WTC11 (cell line): ENCODE data around the gene BABAM2. TPM values are rescaled to one million over a fixed set of nuclear protein-coding genes. Genes with fewer than 3 reads are reported as not detected.

Source experiments
- ATAC-seq: fragments of 200-7000 bp; cut with Tn5 transposase; 2 replicates; pipeline ENCODE4 v1.10.0; 2021; ENCODE audit warnings: mild to moderate bottlenecking, moderate library complexity
- CTCF ChIA-PET: fragments of 300-600 bp; sonication (Branson Sonifier 250); formaldehyde crosslinking; loops from one replicate; lab custom pipeline; 2021; ENCODE audit warnings: antibody characterized with exemption; lab: Charles Lee
- POLR2A ChIA-PET: fragments of 350-600 bp; sonication (Branson Sonifier 250); formaldehyde crosslinking; loops from one replicate; lab custom pipeline; 2021; ENCODE audit warnings: antibody characterized with exemption; lab: Charles Lee
- DNase-seq: peaks from one replicate; pipeline ENCODE4 v3.0.0; 2021; ENCODE audit warnings: low spot score
- H3K27ac Mint-ChIP-seq: 2 replicates; pipeline ENCODE4 v1.8.0; 2021; ENCODE audit warnings: mixed read lengths
- H3K27me3 Mint-ChIP-seq: 2 replicates; pipeline ENCODE4 v1.8.0; 2021; ENCODE audit warnings: low read depth, mild to moderate bottlenecking, moderate library complexity, mixed read lengths
- H3K36me3 Mint-ChIP-seq: 2 replicates; pipeline ENCODE4 v1.8.0; 2021; ENCODE audit warnings: mixed read lengths
- H3K4me1 Mint-ChIP-seq: 2 replicates; pipeline ENCODE4 v1.8.0; 2022; ENCODE audit warnings: mixed read lengths
- H3K4me3 Mint-ChIP-seq: 2 replicates; pipeline ENCODE4 v1.8.0; 2021; ENCODE audit warnings: mild to moderate bottlenecking, moderate library complexity, mixed read lengths
- H3K9me3 Mint-ChIP-seq: 2 replicates; pipeline ENCODE4 v1.8.0; 2021; ENCODE audit warnings: mixed read lengths
- CBFB ChIP-seq: sonication (generic); formaldehyde crosslinking; IDR thresholded peaks from 2 replicates; pipeline ENCODE4 v1.8.1; 2022; ENCODE audit warnings: mild to moderate bottlenecking, low read depth, missing genetic modification reagents
- CREM ChIP-seq: sonication (generic); formaldehyde crosslinking; IDR thresholded peaks from 2 replicates; pipeline ENCODE4 v1.8.1; 2022; ENCODE audit warnings: mild to moderate bottlenecking, missing genetic modification reagents, moderate library complexity
- CTCF ChIP-seq: fragments of 200-600 bp; IDR thresholded peaks from 2 replicates; pipeline ENCODE4 v1.8.0; 2022; ENCODE audit warnings: antibody characterized with exemption
- EMX1 ChIP-seq: fragments of 250-450 bp; sonication (Bioruptor Pico); IDR thresholded peaks from 2 replicates; pipeline ENCODE4 v1.8.0; 2021; ENCODE audit warnings: mild to moderate bottlenecking
- ESRRA ChIP-seq: sonication (generic); formaldehyde crosslinking; IDR thresholded peaks from 2 replicates; pipeline ENCODE4 v1.8.1; 2022; ENCODE audit warnings: mild to moderate bottlenecking, missing genetic modification reagents, borderline replicate concordance
- FOXP1 ChIP-seq: sonication (generic); formaldehyde crosslinking; IDR thresholded peaks from 2 replicates; pipeline ENCODE4 v1.8.0; 2022; ENCODE audit warnings: missing genetic modification reagents, mild to moderate bottlenecking, moderate library complexity, borderline replicate concordance
- HMGXB4 ChIP-seq: sonication (generic); formaldehyde crosslinking; IDR thresholded peaks from 2 replicates; pipeline ENCODE4 v1.8.1; 2023; ENCODE audit warnings: mild to moderate bottlenecking, moderate library complexity, missing genetic modification reagents
- IRF2 ChIP-seq: sonication (generic); formaldehyde crosslinking; IDR thresholded peaks from 2 replicates; pipeline ENCODE4 v1.8.0; 2022; ENCODE audit warnings: low read depth, missing genetic modification reagents, borderline replicate concordance
- STAT6 ChIP-seq: sonication (generic); formaldehyde crosslinking; conservative IDR thresholded peaks from 2 replicates; pipeline ENCODE4 v1.8.1; 2023; ENCODE audit warnings: mild to moderate bottlenecking, low read depth, missing genetic modification reagents, moderate library complexity
- USF2 ChIP-seq: sonication (generic); formaldehyde crosslinking; IDR thresholded peaks from 2 replicates; pipeline ENCODE4 v1.8.1; 2023; ENCODE audit warnings: mild to moderate bottlenecking, missing genetic modification reagents, moderate library complexity
- ZNF121 ChIP-seq: sonication (generic); formaldehyde crosslinking; IDR thresholded peaks from 2 replicates; pipeline ENCODE4 v1.8.0; 2023; ENCODE audit warnings: missing genetic modification reagents
- ZNF219 ChIP-seq: sonication (generic); formaldehyde crosslinking; IDR thresholded peaks from 2 replicates; pipeline ENCODE4 v1.8.0; 2023; ENCODE audit warnings: missing genetic modification reagents, mild to moderate bottlenecking, borderline replicate concordance
- ZNF416 ChIP-seq: fragments of 250-450 bp; sonication (Bioruptor Pico); IDR thresholded peaks from 2 replicates; pipeline ENCODE4 v1.9.0; 2021; ENCODE audit warnings: mild to moderate bottlenecking, inconsistent platforms
- ZNF423 ChIP-seq: fragments of 250-450 bp; sonication (Bioruptor Pico); IDR thresholded peaks from 2 replicates; pipeline ENCODE4 v2.1.2; 2022; ENCODE audit warnings: mild to moderate bottlenecking, moderate library complexity
- ZNF425 ChIP-seq: fragments of 250-450 bp; sonication (Bioruptor Pico); conservative IDR thresholded peaks from 2 replicates; pipeline ENCODE4 v1.9.0; 2021; ENCODE audit warnings: mild to moderate bottlenecking
- total RNA-seq: library from RNA; stranded (reverse); gene quantifications from 3 replicates; pipeline ENCODE4 v1.2.3, GENCODE V29; 2021
- TF ChIP-seq, protein P1 (sequence below): fragments of 250-450 bp; sonication (Bioruptor Pico); IDR thresholded peaks from 2 replicates; pipeline ENCODE4 v1.9.0; 2021; ENCODE audit warnings: moderate library complexity, mild to moderate bottlenecking, inconsistent platforms, borderline replicate concordance
- TF ChIP-seq, protein P2 (sequence below): sonication (generic); formaldehyde crosslinking; IDR thresholded peaks from 2 replicates; pipeline ENCODE4 v1.8.1; 2023; ENCODE audit warnings: mild to moderate bottlenecking, missing genetic modification reagents

BABAM2 gene
- total RNA-seq, 1 experiment from 2014 or later: 16.5 TPM

DNA sequence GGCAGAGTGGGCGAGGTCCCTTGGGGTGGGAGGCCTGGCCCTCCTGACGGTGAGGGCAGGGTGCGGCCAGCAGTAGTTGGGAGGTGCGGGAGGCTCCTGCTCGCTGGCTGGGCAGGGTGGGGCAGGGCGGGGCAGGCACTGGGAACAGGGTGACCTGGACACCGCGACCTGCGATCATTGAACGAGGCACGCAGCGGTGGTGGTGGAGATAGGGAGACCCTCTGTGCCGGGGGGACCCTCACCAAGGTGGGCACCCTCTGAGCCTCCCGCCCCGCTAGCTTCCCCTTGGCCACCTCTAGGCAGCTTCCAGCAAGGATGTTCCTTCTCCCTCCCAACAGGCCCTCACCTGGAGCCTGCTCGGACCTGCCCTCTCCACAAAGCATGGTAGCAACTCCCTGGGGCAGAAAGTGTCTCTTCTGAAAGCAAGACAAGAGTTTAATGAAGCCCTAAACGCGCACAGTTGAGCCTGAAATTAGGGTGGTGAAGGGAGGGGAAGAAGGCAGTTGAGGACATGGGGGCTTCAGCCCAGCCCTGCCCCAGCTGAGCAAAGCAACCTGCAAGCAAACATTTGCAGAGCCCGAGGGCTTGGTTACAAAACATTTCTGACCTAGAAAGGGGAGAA is 486.8 kb downstream of the BABAM2 start (continued):
- no peak for TF ChIP-seq CTCF
- no peak for TF ChIP-seq ZNF423
- TF ChIP-seq ZNF219 (CRISPR knock-in tag): no peak
- TF ChIP-seq HMGXB4: no peak
- TF ChIP-seq, protein P1, sequence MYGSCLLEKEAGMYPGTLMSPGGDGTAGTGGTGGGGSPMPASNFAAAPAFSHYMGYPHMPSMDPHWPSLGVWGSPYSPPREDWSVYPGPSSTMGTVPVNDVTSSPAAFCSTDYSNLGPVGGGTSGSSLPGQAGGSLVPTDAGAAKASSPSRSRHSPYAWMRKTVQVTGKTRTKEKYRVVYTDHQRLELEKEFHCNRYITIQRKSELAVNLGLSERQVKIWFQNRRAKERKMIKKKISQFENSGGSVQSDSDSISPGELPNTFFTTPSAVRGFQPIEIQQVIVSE: no peak
- TF ChIP-seq ZNF425 (CRISPR knock-in tag): no peak
- TF ChIP-seq ZNF416 (CRISPR knock-in tag): no peak
- no peak for TF ChIP-seq FOXP1 (CRISPR knock-in tag)
- TF ChIP-seq CBFB: no peak
- TF ChIP-seq STAT6: no peak
- no peak for TF ChIP-seq EMX1 (CRISPR knock-in tag)
- no peak for TF ChIP-seq USF2
- TF ChIP-seq, protein P2, sequence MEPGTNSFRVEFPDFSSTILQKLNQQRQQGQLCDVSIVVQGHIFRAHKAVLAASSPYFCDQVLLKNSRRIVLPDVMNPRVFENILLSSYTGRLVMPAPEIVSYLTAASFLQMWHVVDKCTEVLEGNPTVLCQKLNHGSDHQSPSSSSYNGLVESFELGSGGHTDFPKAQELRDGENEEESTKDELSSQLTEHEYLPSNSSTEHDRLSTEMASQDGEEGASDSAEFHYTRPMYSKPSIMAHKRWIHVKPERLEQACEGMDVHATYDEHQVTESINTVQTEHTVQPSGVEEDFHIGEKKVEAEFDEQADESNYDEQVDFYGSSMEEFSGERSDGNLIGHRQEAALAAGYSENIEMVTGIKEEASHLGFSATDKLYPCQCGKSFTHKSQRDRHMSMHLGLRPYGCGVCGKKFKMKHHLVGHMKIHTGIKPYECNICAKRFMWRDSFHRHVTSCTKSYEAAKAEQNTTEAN (CRISPR knock-in tag): no peak

DNA sequence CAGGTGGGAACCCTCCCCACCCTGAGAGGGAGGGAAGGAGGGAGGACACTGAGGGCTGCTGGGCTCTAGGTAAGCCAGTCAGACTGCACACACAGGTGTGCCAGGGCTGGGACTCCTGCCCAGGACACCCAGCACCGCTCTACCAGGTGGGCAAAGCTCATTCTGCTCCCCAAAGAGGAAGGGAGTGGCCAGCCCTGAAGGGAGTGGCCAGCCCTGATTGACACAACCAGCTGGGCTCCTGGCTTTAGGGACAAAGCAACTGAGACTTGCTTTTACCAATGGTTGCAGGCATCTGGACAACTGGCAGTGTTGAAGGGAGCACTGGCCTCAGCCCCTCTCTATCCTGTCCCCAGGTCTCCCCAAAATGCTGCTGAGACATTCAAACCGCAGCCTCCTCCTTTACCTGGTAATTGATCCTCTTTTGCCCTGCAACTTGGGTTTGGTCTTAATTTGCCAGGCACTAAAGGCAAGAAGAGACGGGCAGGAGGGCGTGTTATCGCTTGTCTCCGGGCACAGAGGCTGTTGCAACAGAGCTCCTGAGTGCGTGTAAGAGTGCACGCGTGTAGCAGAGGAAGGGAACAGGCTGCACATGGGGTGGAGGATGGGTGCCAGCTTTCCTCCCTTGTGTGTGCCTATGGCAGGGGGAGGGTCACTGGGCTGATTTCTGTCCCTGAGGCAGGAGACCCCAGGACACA is 487.6 kb downstream of the BABAM2 start:
- peak; percentile 68 for ATAC-seq
- Mint-ChIP-seq H3K4me3 (no peak overlapping the region), H3K27ac (no peak overlapping the region), H3K36me3 (no peaks in the 10 kb centered on the region), H3K9me3 (no peaks in the 10 kb centered on the region), H3K27me3 (peaks cover 44% of the 10 kb centered on the region), H3K4me1 (peaks cover 5% of the 10 kb centered on the region)
- DNase-seq: no peak
- CTCF ChIA-PET: no interaction called here
- POLR2A ChIA-PET: interaction anchor here (0.6 kb wide), 1 partner anchor 635 kb away, joined by 4 read pairs; no protein-coding TSS in a partner anchor
- TF ChIP-seq CREM (no peak), FOXP1 (CRISPR knock-in tag) (no peak), IRF2 (CRISPR knock-in tag) (no peak), CBFB (no peak), ZNF219 (CRISPR knock-in tag) (no peak), ZNF425 (CRISPR knock-in tag) (no peak), ZNF121 (no peak), ESRRA (no peak)
